ENCODE results near the gene TLK1. TPM values are rescaled to one million over a fixed set of nuclear protein-coding genes. Genes with fewer than 3 reads are reported as not detected.

Gene TLK1
- total and polyA plus RNA-seq, 4 donors, result 7.7 to 19.6 (median 15.6) TPM

- DNase-seq (ENCODE audit: low spot score), result no peak
- Histone ChIP-seq H3K9ac (ENCODE audit: low read depth in 1 of 2, low read length in 2 of 2) (no peak overlapping the region), H3K9me3 (ENCODE audit: control insufficient read depth in 4 of 4, low read length in 3 of 4) (no peaks in the 10 kb centered on the region), H3K36me3 (ENCODE audit: control insufficient read depth in 4 of 4, insufficient read depth in 3 of 4, low read depth in 1 of 4, low read length in 3 of 4) (peaks cover 0 to 1% (median 0%) of the 10 kb centered on the region in 4 donors), H3K4me3 (ENCODE audit: low read depth in 1 of 3, low read length in 3 of 3) (no peak overlapping the region), H3K27me3 (ENCODE audit: control insufficient read depth in 4 of 4, insufficient read depth in 4 of 4, low read length in 3 of 4) (no peaks in the 10 kb centered on the region), H3K27ac (ENCODE audit: low read depth in 1 of 2, low read length in 2 of 2) (no peak overlapping the region), H3K4me1 (ENCODE audit: control insufficient read depth in 4 of 4, insufficient read depth in 4 of 4, low read length in 3 of 4) (peaks cover 7 to 41% (median 10%) of the 10 kb centered on the region in 4 donors)
- WGBS, result 92% methylated on average over 2 of the region's 2 CpGs
- TF ChIP-seq JUND (IDR thresholded peaks at IDR 0.05) (no peak), EGR1 (IDR thresholded peaks at IDR 0.05; ENCODE audit: low read depth in 2 of 2) (no peak), CTCF (IDR thresholded peaks at IDR 0.05; ENCODE audit: low read depth, low read length, missing input control) (no peak), GABPA (IDR thresholded peaks at IDR 0.05 in 1 of 2, conservative IDR thresholded peaks at IDR 0.05 in 1 of 2) (no peak)
Measured at GRCh38 chr2:171143670-171144062, 17.0 kb downstream of the TLK1 start.

GRCh38 chr2:171142398-171142797, 18.3 kb downstream of the TLK1 start:
- H3K36me3 ChIP-seq (ENCODE audit: control insufficient read depth in 4 of 4, insufficient read depth in 3 of 4, low read depth in 1 of 4, low read length in 3 of 4), result peaks cover 0 to 1% (median 0%) of the 10 kb centered on the region in 4 donors
- 73% methylated on average over 3 of the region's 3 CpGs for WGBS
- no peak overlapping the region for H3K4me3 ChIP-seq (ENCODE audit: low read depth in 1 of 3, low read length in 3 of 3)
- TF ChIP-seq HNF4A (conservative IDR thresholded peaks at IDR 0.05) (no peak), ZBTB33 (IDR thresholded peaks at IDR 0.05) (no peak), JUND (IDR thresholded peaks at IDR 0.05) (no peak), FOXA2 (IDR thresholded peaks at IDR 0.05) (no peak), CTCF (IDR thresholded peaks at IDR 0.05; ENCODE audit: low read depth, low read length, missing input control) (no peak)
- DNase-seq (ENCODE audit: low spot score), result no peak
- peaks cover 5 to 46% (median 10%) of the 10 kb centered on the region in 4 donors for H3K4me1 ChIP-seq (ENCODE audit: control insufficient read depth in 4 of 4, insufficient read depth in 4 of 4, low read length in 3 of 4)
- no peak overlapping the region for H3K27ac ChIP-seq (ENCODE audit: low read depth in 1 of 2, low read length in 2 of 2)
- H3K9ac ChIP-seq (ENCODE audit: low read depth in 1 of 2, low read length in 2 of 2), result peak overlapping the region in 1 of 2 donors; percentile 22
- no peaks in the 10 kb centered on the region for H3K27me3 ChIP-seq (ENCODE audit: control insufficient read depth in 4 of 4, insufficient read depth in 4 of 4, low read length in 3 of 4)
- H3K9me3 ChIP-seq (ENCODE audit: control insufficient read depth in 4 of 4, low read length in 3 of 4), result no peaks in the 10 kb centered on the region

- Histone ChIP-seq H3K36me3 (ENCODE audit: control insufficient read depth in 4 of 4, insufficient read depth in 3 of 4, low read depth in 1 of 4, low read length in 3 of 4) (peaks cover 0 to 1% (median 0%) of the 10 kb centered on the region in 4 donors), H3K4me3 (ENCODE audit: low read depth in 1 of 3, low read length in 3 of 3) (no peak overlapping the region), H3K9ac (ENCODE audit: low read depth in 1 of 2, low read length in 2 of 2) (no peak overlapping the region), H3K9me3 (ENCODE audit: control insufficient read depth in 4 of 4, low read length in 3 of 4) (no peaks in the 10 kb centered on the region), H3K4me1 (ENCODE audit: control insufficient read depth in 4 of 4, insufficient read depth in 4 of 4, low read length in 3 of 4) (peaks cover 6 to 45% (median 11%) of the 10 kb centered on the region in 4 donors), H3K27me3 (ENCODE audit: control insufficient read depth in 4 of 4, insufficient read depth in 4 of 4, low read length in 3 of 4) (no peaks in the 10 kb centered on the region), H3K27ac (ENCODE audit: low read depth in 1 of 2, low read length in 2 of 2) (no peak overlapping the region)
- TF ChIP-seq FOXA2 (IDR thresholded peaks at IDR 0.05) (no peak), CTCF (IDR thresholded peaks at IDR 0.05; ENCODE audit: low read depth, low read length, missing input control) (peak; percentile 21), NR2F2 (IDR thresholded peaks at IDR 0.05) (no peak)
- DNase-seq (ENCODE audit: low spot score), result no peak
- WGBS, result 32% methylated on average over 1 of the region's 1 CpG
Measured at GRCh38 chr2:171141320-171141719, 19.4 kb downstream of the TLK1 start.
